ENCODE measurements around the gene PLA2G2C. TPM values are rescaled to one million over a fixed set of nuclear protein-coding genes. Genes with fewer than 3 reads are reported as not detected.

The PLA2G2C gene
- total RNA-seq, 3 donors from 2014 or later (not counting 1 experiment from before 2014, with no cell fraction given), result not detected

- peaks cover 9 to 14% of the 10 kb centered on the region in 2 donors for H3K27me3 Mint-ChIP-seq (ENCODE audit: low read depth in 2 of 2)
- no peak for TF ChIP-seq CTCF (IDR thresholded peaks at IDR 0.05)
- no peak overlapping the region for H3K4me3 Mint-ChIP-seq
- H3K4me1 Mint-ChIP-seq, result peaks cover 17 to 20% of the 10 kb centered on the region in 2 donors
- no peaks in the 10 kb centered on the region for H3K27me3 ChIP-seq (ENCODE audit: control insufficient read depth, insufficient read depth, low read length)
- H3K36me3 ChIP-seq (ENCODE audit: control insufficient read depth, insufficient read depth, low read length), result no peaks in the 10 kb centered on the region
- H3K27ac ChIP-seq (ENCODE audit: low read length), result no peak overlapping the region
- no peak overlapping the region for H3K4me3 ChIP-seq (ENCODE audit: low read length)
- ATAC-seq (no peak), DNase-seq (no peak)
- no peaks in the 10 kb centered on the region for H3K36me3 Mint-ChIP-seq
- intact Hi-C loops (cut with micrococcal nuclease), result no loop called here
- H3K4me1 ChIP-seq (ENCODE audit: control insufficient read depth, insufficient read depth, low read length), result peaks cover 23% of the 10 kb centered on the region
- no peak overlapping the region for H3K27ac Mint-ChIP-seq
- no peaks in the 10 kb centered on the region for H3K9me3 Mint-ChIP-seq
- no peaks in the 10 kb centered on the region for H3K9me3 ChIP-seq (ENCODE audit: control insufficient read depth, insufficient read depth, low read length)
- 88% methylated on average over 5 of the region's 5 CpGs for WGBS (ENCODE audit: insufficient coverage)
Measured at GRCh38 chr1:20192364-20192763, 6.0 kb upstream of the PLA2G2C start.

GRCh38 chr1:20191266-20191825 lies 5.0 kb upstream of the PLA2G2C start:
- H3K4me3 Mint-ChIP-seq, result no peak overlapping the region
- DNase-seq (no peak), ATAC-seq (no peak)
- Histone ChIP-seq H3K9me3 (ENCODE audit: control insufficient read depth, insufficient read depth, low read length) (no peaks in the 10 kb centered on the region), H3K4me3 (ENCODE audit: low read length) (no peak overlapping the region), H3K36me3 (ENCODE audit: control insufficient read depth, insufficient read depth, low read length) (no peaks in the 10 kb centered on the region), H3K27me3 (ENCODE audit: control insufficient read depth, insufficient read depth, low read length) (no peaks in the 10 kb centered on the region), H3K27ac (ENCODE audit: low read length) (no peak overlapping the region), H3K4me1 (ENCODE audit: control insufficient read depth, insufficient read depth, low read length) (peaks cover 33% of the 10 kb centered on the region)
- H3K36me3 Mint-ChIP-seq, result no peaks in the 10 kb centered on the region
- intact Hi-C loops (cut with micrococcal nuclease), result no loop called here
- 88% methylated on average over 12 of the region's 12 CpGs for WGBS (ENCODE audit: insufficient coverage)
- peaks cover 27 to 30% of the 10 kb centered on the region in 2 donors for H3K4me1 Mint-ChIP-seq
- no peaks in the 10 kb centered on the region for H3K9me3 Mint-ChIP-seq
- no peak for TF ChIP-seq CTCF (IDR thresholded peaks at IDR 0.05)
- no peak overlapping the region for H3K27ac Mint-ChIP-seq
- H3K27me3 Mint-ChIP-seq (ENCODE audit: low read depth in 2 of 2), result peaks cover 9 to 10% of the 10 kb centered on the region in 2 donors

- DNase-seq (no peak), ATAC-seq (no peak)
- Mint-ChIP-seq H3K27ac (no peak overlapping the region), H3K9me3 (no peaks in the 10 kb centered on the region), H3K36me3 (no peaks in the 10 kb centered on the region), H3K4me3 (no peak overlapping the region), H3K4me1 (peaks cover 30 to 35% of the 10 kb centered on the region in 2 donors), H3K27me3 (ENCODE audit: low read depth in 2 of 2) (peaks cover 9 to 10% of the 10 kb centered on the region in 2 donors)
- Histone ChIP-seq H3K4me1 (ENCODE audit: control insufficient read depth, insufficient read depth, low read length) (peaks cover 39% of the 10 kb centered on the region), H3K36me3 (ENCODE audit: control insufficient read depth, insufficient read depth, low read length) (no peaks in the 10 kb centered on the region), H3K27ac (ENCODE audit: low read length) (no peak overlapping the region), H3K9me3 (ENCODE audit: control insufficient read depth, insufficient read depth, low read length) (no peaks in the 10 kb centered on the region), H3K4me3 (ENCODE audit: low read length) (no peak overlapping the region), H3K27me3 (ENCODE audit: control insufficient read depth, insufficient read depth, low read length) (no peaks in the 10 kb centered on the region)
- TF ChIP-seq CTCF (IDR thresholded peaks at IDR 0.05), result no peak
- intact Hi-C loops (cut with micrococcal nuclease), result no loop called here
- 91% methylated on average over 19 of the region's 19 CpGs for WGBS (ENCODE audit: insufficient coverage)
Measured at GRCh38 chr1:20190256-20191160, 4.2 kb upstream of the PLA2G2C start.

All from natural killer cell (primary cell).